OCI-LY7 (cell line): ENCODE data around the gene LDAF1.

ENCODE experiments used
- CTCF ChIP-seq: fragments of 200-600 bp; sonication (generic); conservative IDR thresholded peaks from 2 replicates; pipeline ENCODE4 v1.5.1; 2014; ENCODE audit warnings: mild to moderate bottlenecking, antibody characterized with exemption, low read length, moderate library complexity, mixed read lengths
- EZH2phosphoT487 ChIP-seq: fragments of 200-600 bp; sonication (generic); IDR thresholded peaks from 2 replicates; pipeline ENCODE4 v1.6.1; 2018; ENCODE audit warnings: low read depth, borderline replicate concordance, mild to moderate bottlenecking, mixed run types, antibody characterized with exemption, low read length, moderate library complexity, mixed read lengths

GRCh38 chr16:21179983-21180365 lies 21.5 kb downstream of the LDAF1 start:
- TF ChIP-seq CTCF, result no peak
- no peak for TF ChIP-seq EZH2phosphoT487
